Cardiac fibroblast (primary cell): ENCODE measurements around the gene SOCS3.

Experiments used
- DNase-seq, 2 donors: peaks; one replicate each; pipeline versions ENCODE4 v3.0.0 to v3.0.0-alpha.2; 2010; ENCODE audit warnings: low read depth in 2 of 2
- H3K4me3 ChIP-seq, 2 donors: replicated peaks in 1 of 2; 1 replicate in 1 of 2; 2 replicates in 1 of 2; pipeline ENCODE4 v1.5.1; 2011; ENCODE audit warnings: low read depth in 2 of 2, low read length in 2 of 2, mild to moderate bottlenecking in 2 of 2, moderate library complexity in 1 of 2
- TF ChIP-seq, protein P1 (sequence below): IDR thresholded peaks from one replicate; pipeline ENCODE4 v1.5.1; 2011; ENCODE audit warnings: low read depth, mild to moderate bottlenecking, low read length, inconsistent platforms

Gene SOCS3

DNA sequence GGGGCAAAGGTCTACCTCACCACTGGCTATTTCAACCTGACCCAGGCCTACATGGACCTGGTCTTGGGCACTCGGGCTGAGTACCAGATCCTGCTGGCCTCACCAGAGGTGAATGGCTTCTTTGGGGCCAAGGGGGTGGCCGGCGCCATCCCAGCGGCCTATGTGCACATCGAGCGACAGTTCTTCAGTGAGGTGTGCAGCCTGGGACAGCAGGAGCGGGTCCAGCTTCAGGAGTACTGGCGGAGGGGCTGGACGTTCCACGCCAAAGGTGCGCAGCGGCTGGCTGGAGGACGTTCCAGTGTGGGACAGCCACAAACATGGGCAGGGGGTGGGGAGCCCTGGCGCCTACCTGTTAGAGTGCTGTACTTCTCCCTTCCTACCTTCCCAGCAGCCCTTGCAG, 43.9 kb upstream of the SOCS3 start:
- no peak overlapping the region for H3K4me3 ChIP-seq
- no peak for DNase-seq
- TF ChIP-seq, protein P1, sequence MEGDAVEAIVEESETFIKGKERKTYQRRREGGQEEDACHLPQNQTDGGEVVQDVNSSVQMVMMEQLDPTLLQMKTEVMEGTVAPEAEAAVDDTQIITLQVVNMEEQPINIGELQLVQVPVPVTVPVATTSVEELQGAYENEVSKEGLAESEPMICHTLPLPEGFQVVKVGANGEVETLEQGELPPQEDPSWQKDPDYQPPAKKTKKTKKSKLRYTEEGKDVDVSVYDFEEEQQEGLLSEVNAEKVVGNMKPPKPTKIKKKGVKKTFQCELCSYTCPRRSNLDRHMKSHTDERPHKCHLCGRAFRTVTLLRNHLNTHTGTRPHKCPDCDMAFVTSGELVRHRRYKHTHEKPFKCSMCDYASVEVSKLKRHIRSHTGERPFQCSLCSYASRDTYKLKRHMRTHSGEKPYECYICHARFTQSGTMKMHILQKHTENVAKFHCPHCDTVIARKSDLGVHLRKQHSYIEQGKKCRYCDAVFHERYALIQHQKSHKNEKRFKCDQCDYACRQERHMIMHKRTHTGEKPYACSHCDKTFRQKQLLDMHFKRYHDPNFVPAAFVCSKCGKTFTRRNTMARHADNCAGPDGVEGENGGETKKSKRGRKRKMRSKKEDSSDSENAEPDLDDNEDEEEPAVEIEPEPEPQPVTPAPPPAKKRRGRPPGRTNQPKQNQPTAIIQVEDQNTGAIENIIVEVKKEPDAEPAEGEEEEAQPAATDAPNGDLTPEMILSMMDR: no peak

DNA sequence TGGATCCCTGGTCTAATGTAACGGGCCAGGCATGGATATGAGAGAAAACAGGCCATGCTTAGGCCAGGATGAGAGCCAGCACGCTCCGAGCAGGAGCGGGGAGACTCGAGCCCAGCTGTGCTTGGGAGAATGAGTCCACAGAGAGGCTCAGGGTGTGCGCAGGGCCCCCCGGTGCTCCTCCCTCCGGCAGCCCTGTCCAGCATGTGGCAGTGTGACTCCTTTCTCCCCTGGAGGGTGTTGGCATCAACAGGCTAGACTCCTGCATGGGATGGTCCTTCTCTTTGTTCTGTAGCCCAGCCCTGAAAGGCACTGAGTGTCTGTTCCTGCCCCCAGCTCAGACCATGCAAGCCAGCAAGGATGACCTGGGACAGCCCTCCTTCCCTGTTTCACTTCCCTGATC, 42.0 kb upstream of the SOCS3 start:
- no peak overlapping the region for H3K4me3 ChIP-seq

DNA sequence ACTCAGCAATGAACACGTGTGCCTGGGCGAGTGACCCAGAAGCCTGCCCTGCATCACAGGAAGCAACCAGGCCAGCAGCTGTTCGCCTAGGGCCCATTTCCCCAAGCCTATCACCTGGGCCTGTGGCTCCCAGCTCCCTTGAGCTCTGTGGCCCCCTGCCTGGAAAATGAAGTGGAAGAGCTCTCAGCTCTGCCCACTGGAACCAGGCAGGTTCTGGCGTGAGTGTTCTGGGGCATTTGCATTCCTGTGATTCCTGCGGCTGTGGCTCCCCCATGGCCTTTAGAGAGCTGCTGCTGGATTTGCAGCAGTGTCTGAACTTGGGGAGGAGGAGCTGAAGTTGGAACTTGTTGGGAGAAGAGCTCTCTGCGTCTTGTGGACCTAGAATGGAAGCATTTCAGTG, 41.4 kb upstream of the SOCS3 start:
- no peak overlapping the region for H3K4me3 ChIP-seq
- peak in 1 of 2 donors; percentile 44 for DNase-seq
- TF ChIP-seq, protein P1: no peak

More for the DNA sequence above, 42.0 kb upstream of the SOCS3 start:
- no peak for DNase-seq
- TF ChIP-seq, protein P1: no peak

DNA sequence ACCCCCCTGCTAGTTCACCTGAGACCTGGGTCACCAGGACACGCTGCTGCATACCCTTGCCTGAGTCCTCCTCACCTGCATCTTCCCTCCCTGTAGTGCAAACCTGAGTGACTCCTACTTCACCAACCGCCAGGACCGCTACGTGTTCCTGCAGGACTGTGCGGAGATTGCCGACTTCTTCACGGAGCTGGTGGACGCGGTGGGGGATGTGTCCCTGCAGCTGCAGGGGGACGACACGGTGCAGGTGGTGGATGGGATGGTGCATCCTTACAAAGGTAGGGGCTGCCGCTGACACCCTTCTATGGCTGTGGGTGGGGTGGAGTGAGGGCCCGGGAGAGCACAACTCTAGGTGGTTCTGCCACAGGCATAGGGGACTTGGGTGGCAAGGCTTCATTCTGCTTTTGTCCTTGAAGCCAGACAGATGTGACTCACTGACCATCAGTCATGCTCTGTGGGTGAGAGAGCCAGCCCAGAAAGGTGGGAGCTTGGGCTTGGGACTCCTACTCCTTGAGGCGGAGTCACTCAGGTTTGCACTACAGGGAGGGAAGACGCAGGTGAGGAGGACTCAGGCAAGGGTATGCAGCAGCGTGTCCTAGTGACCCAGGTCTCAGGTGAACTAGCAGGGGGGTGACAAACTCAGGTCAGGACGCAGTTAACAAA, 40.8 kb upstream of the SOCS3 start:
- TF ChIP-seq, protein P1: no peak
- DNase-seq: no peak
- no peak overlapping the region for H3K4me3 ChIP-seq

DNA sequence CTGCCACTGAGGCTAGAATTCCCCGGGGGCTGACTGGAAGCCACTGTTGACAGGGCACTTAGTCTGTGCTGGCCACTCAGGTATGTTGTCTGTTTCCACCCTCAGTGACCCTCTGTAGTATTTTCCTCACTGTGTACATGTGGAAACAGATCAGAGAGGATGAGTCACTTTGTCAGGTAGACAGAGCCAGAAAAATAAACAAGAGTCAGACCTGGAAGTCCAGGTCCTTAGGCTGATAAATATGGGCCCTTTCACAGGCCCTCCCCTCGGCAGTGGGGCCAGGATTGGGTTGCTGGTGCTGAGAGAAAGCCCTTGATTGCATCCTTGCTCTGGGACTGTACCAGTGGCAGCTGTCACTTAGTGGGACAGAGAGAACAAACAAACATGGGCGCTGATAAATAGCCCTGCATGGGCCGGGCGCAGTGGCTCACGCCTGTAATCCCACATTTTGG, 39.8 kb upstream of the SOCS3 start:
- H3K4me3 ChIP-seq: no peak overlapping the region
- TF ChIP-seq, protein P1: no peak
- no peak for DNase-seq

DNA sequence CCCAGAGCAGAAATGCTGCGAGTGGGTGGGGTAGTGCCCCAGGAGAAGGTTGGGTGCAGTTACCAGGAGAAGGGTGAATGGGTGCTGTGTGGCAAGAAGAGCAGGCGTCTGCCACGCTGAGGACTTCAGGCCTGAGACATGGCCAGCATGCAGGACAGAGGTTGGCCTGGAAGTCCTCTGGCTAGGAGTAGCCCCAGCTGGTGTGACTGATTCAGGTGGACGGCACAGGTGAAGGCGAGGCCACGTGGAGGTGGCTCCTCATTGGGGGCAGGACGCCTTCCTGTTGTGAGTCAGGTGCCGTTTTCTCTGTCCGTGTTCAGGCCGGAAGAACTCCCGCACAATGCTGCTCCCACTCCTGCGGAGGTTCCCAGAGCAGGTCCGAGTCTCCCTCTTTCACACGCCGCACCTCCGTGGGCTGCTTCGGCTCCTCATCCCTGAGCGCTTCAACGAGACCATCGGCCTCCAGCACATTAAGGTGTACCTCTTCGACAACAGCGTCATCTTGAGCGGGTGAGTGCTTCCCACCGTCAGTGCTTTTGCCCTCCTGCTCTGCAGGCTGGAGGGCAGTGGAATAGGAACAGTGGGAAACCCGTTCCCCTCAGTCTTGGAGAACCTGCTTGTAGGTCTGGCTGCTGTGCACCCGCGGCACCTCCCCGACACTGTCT, 39.3 kb upstream of the SOCS3 start:
- TF ChIP-seq, protein P1: no peak
- H3K4me3 ChIP-seq: no peak overlapping the region
- DNase-seq: no peak
